GM21367 (cell line): ENCODE results near the gene MYOF.
"Not testable (repeated sequence)": the region's sequence is repeated elsewhere in the genome, so short reads cannot be mapped to it uniquely, and the experiment has no call there.

ENCODE experiments used
- ATAC-seq: cut with Tn5 transposase; IDR thresholded peaks from one replicate; pipeline ENCODE4 v1.9.1; 2021; ENCODE audit not compliant: unreplicated experiment

MYOF gene

DNA sequence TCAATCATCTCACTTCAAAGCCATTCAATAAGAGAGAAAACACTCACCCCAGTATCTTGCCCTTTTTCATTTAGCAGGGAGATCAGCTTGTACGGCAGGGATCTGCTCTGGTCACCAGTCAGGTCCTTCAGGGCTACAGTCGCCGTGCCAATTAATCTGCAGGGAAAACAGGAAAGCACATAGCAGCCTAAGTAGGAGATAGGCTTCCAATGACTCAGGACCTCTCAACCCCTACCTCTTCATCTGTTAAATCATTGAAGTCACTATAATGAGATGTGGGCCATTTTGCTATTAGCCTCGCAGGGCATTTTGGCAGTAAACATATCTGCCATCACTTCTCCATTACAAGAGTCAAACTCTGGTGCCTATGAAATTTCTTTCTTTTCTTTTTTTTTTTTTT is 50.8 kb downstream of the MYOF start:
- no peak for ATAC-seq

DNA sequence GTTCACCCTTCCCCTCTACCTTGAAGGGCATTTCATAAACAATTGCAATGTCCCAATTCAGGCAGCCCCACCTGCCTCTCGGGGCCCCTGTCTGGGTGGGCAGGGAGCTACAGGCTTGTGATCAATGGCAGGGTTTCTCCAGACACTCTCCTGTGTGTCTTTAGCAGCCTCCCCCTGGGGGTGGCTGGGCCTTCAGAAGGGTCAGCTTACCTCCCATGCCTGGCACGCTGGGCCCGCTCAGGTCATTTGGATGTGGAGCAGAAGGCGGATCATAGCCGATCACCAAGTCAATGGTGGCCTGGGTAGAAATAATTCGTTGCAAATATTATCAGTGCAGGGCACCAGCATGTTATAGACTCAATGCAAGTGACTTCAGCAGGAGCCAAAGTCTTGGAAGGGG is 56.3 kb downstream of the MYOF start:
- ATAC-seq, result no peak

DNA sequence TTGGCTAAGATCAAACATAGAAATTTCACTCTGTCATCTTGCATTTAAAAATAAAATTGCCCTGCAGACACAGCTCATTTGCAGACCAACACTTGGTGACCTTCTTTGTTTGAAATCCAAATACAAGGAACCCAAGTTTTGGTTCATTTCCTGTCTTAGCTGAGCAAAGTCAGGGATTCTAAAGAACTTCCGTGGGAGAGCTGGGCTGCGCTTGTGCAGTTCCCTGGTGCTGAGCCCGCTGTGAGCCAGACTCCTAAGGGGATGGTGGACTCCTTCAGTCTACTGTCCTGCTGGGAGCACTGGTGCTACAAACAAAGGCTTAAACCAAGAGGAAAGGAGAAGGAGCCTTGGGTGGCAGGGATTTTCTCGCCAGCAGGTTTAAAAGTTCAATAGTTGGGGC is 60.0 kb downstream of the MYOF start:
- ATAC-seq, result no peak

DNA sequence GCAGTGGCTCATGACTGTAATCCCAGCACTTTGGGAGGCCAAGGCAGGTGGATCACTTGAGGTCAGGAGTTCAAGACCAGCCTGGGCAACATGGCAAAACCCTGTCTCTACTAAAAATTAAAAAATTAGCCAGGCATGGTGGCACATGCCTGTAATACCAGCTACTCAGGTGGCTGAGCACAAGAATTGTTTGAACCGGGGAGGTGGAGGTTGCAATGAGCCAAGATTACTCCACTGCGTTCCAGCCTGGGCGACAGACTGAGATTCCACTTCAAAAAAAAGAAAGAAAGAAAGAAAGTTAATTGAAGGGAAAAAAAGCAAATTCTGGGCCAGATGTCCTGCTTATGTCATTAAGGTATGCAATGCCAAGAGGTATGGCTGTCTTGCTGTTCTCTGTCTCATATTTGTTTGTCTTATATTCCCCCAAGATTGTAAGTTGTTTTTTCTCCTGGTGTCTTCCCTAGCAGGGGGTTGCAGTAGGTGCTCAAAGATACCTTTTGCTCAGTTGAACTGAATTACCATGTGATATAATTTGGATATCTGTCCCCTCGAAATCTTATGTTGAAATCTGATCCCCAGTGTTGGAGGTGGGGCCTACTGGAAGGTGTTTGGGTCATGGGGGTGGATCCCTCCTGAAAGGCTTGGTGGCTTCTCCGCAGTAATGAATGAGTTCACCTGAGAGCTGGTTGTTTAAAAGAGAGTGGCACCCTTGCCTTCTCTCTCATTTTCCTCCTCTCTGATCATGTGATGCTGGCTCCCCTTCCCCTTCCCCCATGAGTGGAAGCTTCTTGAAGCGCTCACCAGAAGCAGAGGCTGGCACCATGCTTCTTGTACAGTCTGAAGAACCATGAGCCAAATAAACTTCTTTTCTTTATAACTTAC is 60.9 kb downstream of the MYOF start:
- ATAC-seq, result no peak

DNA sequence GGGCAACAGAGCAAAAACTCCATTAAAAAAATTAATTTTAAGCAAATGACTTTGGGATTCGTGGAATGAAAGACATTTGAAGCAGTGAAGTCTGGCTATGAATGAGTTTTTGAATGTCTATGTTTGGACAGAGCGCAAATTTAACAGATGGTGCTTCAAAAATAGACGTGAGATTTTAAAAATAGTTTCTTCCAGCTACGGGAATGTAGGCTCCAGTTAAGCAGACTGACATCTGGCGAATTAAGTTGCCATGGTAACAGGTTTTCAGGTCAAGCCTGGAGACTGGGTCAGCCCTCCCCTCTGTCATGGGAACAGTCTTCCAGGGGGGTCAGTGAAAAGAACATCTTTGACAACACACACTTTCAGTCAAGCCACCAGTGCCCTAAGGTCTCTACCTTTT is 62.0 kb downstream of the MYOF start:
- no peak for ATAC-seq

DNA sequence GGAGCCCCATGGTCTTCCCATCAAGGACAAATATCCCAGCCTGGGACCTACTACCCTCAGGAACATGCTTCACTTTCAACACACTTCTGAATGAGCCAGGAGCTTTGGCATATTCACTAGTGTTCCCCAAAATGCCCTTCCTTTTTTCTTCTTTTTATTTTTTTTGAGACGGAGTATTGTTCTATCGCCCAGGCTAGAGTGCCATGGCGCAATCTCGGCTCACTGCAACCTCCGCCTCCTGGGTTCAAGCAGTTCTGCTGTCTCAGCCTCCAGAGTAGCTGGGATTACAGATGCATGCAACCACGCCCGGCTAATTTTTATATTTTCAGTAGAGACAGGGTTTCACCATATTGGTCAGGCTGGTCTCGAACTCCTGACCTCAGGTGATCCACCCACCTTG is 63.1 kb downstream of the MYOF start:
- ATAC-seq, result not testable (repeated sequence)

DNA sequence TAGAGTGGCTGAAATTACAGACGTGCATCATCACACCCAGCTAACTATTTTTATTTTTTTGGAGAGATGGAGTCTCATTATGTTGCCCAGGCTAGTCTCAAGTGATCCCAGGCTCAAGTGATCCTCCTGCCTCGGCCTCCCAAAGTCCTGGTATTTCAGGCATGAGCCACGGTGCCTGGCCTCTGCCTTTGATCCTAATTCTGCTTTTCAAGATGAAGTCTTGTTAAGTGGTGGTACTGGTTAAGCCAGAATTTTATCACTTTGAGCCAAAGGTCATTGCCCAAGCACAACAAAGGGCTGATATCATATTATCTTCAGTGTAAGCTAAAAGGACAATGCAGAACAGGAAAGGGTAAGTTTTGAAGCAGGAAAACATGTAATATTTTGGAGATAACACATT is 64.2 kb downstream of the MYOF start:
- ATAC-seq, result no peak

DNA sequence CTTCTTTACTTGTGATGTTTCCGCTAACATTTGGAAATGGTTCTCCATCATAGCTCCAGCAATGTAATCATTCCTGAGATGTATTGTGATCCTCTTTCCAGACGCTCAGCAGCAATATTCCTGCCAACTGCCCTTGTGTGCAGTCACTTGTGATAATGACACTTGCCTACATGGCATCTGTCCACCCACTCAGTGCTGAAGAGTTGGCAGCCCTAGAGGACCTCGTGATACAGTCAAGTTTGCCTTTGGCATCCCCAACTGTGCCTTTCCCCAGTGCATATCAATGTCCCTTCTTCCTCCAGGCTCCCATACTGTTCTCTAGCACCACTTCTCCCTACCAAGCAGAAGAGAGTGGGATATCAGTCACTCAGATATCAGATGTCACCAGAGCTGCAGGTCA is 64.9 kb downstream of the MYOF start:
- no peak for ATAC-seq

DNA sequence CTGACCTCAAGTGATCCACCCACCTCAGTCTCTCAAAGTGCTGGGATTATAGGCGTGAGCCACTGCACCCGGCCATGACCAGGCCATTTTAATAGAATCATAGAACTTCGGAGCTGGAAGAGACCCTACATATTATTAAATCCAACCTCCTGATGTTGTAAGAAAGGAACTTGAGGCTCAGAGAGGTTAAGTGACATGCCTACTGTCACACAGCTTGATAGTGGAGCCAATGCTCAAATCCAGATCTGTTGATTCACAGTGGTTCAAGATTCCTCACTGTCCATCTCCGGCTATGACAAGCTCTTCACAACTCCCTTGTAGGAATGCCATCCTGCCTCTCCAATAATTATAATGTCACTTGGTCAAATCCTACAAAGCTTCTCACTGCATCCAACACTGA is 65.3 kb downstream of the MYOF start:
- no peak for ATAC-seq

DNA sequence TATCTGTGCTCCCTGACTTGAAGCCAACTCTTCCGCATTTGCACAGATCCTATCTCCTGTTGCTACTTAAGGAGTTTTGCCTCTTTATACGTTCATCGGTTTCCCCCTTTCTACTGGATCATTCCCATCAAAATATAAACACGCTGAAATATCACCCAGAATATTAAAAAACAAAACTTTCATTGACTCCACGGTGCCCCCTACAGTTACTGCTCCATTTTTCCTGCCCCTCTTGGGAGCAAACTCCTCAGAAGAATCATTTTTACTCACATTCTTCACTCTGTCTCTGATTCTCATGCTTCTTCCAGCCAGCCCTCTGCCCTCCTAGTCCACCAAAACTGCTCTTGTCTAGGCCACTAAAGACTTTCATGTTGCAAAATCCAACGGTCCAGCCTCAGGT is 66.4 kb downstream of the MYOF start:
- no peak for ATAC-seq

DNA sequence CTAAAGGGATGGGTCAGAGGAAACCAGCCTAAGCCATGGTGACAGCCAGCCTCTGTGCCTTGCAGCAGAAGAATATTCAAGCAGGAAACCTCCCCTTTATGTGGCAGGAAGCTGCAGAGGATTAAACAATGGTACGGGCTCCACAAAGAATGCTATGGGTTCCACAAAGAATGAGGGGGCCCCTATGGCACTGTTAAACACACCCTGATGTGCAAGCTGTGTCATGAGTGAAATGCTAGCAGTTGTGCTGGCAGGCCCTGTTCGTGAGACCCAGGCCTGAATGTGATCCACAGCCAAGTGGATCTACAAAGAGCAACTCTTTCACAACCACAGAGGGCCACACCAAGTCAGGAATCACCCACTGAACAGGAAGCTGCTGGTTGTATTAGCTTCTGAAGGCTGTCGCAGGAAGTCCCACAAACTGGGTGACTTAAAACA is 68.9 kb downstream of the MYOF start:
- ATAC-seq, result no peak

DNA sequence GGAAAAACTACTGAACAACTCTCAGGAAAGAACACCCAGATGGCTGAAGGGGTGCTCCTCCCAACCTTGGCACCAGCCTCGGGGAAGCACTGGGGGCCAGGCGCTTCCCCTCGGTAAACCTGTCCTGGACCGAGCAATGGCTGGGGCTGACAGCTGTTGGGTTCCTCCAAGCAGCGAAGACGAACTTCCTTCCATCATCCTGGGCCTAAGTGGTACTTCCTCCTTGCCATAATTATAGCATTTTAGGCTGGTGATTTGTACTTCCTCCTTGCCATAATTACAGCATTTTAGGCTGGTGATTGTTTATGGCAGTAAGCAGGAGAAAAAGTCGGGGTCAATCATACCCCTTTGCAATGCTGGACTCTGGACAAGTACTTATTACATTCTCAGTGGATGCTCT is 69.3 kb downstream of the MYOF start:
- ATAC-seq, result no peak

DNA sequence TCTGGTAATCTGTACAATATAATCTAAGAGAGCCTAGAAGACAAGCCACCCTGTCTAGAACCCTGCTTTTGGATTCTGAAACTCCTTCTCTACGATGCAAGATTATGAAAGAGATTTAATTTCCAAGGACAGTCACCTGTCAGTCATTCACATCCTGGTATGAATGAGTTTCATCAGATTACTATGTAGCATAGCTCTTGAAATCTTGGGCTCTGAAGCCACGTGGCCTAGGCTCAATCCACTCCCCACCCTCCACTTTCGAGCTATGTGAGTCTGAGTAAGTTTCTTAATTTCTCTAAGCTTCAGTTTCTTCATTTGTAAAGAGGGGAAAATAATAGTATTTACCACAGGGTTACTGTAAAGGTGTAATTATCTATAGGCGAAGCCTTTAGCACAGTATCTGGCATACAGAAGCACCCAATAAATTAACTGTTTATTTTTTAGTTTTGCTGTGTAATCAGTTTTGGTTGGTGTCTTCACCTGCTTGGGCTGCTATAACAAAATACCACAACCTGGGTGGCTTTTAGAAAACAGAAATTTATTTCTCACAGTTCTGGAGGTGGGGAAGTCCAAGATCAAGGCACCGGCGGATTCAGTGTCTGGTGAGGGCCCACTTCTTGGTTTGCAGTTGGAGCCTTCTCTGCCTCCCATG is 71.3 kb downstream of the MYOF start:
- ATAC-seq, result no peak

DNA sequence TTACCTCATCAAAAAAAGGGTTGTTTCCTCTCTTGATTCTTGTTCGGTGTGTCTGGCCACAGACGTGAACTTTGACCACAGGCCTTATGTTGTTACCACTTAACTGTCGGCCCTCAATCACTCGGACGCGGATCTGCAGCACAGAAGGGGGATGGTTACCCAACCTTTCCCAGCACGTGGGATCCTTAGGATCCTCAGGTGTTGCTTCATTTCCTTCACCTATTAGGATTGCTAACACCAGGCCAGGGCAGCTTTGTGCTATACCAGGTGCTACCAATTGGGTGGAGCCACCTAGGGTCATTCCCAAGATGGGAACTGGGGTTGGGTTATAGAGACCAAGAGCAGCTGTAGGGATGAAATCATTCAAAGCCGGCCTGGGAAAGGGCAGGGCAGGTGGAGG is 73.4 kb downstream of the MYOF start:
- no peak for ATAC-seq

DNA sequence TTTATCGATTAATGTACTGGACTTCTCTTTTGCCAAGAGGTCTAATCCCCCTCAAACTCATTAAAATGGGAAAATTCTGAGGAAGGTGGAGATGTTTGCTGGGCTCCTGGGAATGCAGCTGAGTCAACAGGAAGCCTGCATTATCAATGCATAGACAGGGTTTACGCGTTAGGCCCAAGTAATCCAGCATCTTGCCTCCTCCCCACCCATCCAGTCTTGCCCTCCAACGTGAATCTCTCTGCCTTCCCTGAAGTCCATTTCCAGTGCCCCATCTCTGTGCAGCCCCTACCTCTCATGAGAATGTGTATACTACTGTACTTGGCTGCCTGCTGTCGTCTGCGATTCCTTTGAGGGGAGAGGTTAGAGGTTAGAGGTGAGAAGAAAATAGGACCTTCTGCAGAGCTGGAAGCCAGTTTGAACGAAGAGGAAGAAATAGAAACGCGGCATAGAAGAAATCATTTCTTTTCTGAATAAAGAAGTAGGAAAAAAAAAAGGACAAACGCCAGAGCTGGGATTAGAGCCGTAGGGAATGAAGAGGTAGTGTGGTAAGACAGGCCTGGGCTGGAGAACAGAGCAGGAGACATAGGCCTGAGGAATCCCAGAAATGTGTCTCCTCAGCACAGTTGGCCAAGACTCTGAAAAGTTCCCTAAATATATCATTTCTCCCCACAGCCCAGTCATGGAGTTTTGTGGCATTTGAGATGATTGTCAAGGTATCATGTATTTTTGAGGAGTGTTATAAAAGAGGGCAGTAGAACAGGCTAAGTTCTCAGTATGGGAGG is 75.6 kb downstream of the MYOF start:
- no peak for ATAC-seq

DNA sequence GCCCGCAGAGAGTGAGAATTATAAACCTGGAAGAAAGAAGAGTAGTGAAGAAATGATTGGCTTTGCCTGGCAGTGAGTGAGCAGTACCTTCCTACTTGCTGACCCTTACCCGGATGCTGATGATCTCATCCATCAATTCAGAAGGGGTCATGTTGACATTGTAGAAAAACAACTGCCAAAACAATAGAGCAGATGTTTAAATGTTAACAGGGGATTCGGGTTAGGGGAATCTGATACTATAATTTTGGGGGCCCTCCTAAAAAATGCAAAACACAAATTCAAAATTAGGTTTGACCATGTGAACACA is 78.1 kb downstream of the MYOF start:
- ATAC-seq, result no peak

DNA sequence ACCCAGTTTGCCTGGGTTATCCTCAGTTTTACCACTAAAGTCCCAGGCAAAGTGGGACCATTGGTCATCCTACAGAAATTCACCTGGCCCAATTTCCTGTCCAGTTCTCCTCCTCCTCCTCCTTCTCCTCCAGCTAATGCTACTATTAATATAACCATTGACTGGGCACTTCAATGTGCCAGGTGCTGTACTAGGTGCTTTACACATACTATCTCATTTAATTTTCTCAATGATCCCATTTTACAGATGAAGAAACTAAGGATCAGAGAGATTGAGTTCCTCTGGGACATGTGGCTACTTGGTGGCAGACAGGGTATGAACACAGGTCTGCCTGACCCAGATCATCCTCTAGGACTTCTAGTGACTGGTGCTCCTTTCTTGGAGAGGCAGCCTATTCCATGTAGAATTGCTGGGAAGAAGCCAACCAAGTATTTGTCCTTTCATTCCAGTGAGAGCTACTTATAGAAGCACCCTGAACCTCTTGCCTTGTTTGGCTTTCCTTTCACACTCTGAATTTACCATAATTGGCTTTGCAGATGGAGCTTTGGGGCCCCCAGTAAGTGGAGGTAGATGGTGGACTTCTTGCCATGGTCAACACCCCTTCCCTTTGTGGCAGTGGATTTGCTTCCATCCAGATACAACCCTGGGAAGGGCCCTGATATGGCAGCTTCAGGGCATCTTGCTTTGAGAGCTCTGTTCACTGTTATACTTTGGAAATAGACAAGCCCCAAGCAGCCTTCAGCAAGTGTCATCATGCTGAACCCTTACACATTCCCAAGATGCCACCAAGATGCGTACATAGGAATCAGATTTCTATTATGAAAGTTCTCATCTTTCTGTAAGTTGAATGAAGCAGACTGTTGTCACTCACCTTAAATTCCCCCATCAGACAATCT is 78.7 kb downstream of the MYOF start:
- ATAC-seq, result no peak

DNA sequence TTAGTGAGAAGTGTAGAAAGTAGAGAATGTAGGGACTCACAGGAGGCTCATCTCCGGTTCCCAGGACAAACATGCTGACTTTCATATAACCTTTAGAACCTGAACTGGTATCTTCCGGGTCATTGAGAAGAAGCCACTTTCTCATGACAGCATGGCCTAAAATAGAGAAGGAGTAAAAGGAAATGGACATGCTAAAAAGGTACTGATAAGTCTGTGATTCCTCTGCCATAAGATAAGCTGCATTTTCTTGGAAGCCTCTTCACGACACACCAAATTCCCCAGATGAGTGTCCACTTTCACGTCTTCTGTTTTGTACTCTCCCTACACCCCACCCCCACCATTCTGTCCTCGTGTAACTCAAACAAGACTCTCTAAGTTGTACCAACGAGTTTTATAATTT is 79.9 kb downstream of the MYOF start:
- ATAC-seq, result no peak

DNA sequence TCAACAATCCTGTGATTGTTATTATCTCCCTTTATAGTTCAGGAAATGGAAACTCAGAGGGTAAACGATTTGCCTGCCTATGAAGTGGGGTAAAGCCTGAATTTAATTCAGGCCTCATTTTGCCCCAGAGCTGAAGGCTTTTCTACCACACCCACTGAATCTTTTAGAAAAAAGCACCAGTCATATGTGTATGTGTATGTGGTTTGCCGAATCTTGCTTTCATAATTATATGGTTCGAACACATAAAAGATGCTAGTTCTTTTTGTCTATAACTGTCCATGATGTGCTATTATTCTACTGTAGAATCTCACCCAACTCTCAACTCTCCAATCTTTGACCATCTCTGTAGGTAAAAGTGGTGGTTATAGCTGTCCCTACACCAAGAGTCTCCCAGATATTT is 83.6 kb downstream of the MYOF start:
- ATAC-seq, result no peak

DNA sequence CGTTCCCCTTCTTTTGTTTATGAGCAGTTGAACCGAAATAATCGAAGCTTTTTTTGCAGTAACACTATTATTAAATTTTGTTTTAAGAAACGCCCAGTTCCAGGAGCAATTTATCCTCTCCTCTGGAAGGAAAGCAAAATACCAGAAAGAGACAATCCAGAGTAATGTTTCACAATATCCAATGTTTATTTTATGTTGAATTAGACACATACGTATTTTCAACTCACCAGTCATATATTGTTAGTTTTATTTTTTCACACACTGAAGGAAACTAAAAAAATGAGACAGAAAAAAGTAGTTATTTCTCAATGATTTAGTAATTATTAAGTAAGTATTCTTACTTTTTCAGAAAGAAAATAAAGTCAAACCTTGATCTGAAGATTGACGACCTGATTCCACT is 85.1 kb downstream of the MYOF start:
- no peak for ATAC-seq

DNA sequence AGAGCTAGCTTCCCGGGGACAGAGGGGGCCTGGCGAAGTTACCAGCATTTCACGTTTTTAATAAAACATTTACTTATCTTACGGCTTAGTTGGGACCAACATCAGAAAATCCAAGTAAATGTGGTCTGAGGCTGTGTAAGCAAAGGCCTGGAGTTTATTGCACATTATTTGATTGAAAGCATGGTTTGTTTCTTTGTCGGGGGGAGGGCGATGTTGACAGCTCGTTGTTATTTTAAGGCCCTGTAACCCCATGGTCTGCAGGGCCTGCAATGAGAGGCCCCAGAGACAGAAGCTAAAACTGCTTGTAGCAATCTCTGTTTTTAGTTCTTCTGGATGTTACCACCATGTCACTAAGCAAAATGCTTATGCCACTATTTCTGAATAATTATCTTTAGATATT is 88.9 kb downstream of the MYOF start:
- ATAC-seq, result no peak
